BLaER1 treated with 17β-estradiol and CSF1 and Interleukin-3, amounts not matched to agents 10 nM and 100 nM (cell line): ENCODE data around the gene DMRT3.
"Not testable (repeated sequence)": the region's sequence is repeated elsewhere in the genome, so short reads cannot be mapped to it uniquely, and the experiment has no call there.

Source experiments
- H3K27ac ChIP-seq, 11 experiments: shearing (Covaris generic); formaldehyde crosslinking; 2 replicates each; pipeline ENCODE4 v1.8.1; 2022
- H3K27me3 ChIP-seq, 11 experiments: shearing (Covaris generic); formaldehyde crosslinking; 2 replicates each; pipeline ENCODE4 v1.8.1; 2022
- H3K36me3 ChIP-seq, 11 experiments: shearing (Covaris generic); formaldehyde crosslinking; 2 replicates each; pipeline ENCODE4 v1.8.1; 2022
- H3K4me1 ChIP-seq, 10 experiments: shearing (Covaris generic); formaldehyde crosslinking; 2 replicates each; pipeline ENCODE4 v1.8.1; 2022
- H3K4me2 ChIP-seq, 11 experiments: shearing (Covaris generic); formaldehyde crosslinking; 2 replicates each; pipeline ENCODE4 v1.8.1; 2022
- H3K4me3 ChIP-seq, 10 experiments: shearing (Covaris generic); formaldehyde crosslinking; 2 replicates each; pipeline ENCODE4 v1.8.1; 2022
- H3K9ac ChIP-seq, 11 experiments: shearing (Covaris generic); formaldehyde crosslinking; 2 replicates each; pipeline ENCODE4 v1.8.1; 2022
- H3K9me3 ChIP-seq, 11 experiments: shearing (Covaris generic); formaldehyde crosslinking; replicated peaks in 1 of 11; 2 replicates each; pipeline ENCODE4 v1.8.1; 2022
- H4K20me1 ChIP-seq, 11 experiments: shearing (Covaris generic); formaldehyde crosslinking; 2 replicates each; pipeline ENCODE4 v1.8.1; 2022
- Cebpa-rat ChIP-seq, 11 experiments: shearing (Covaris generic); IDR thresholded peaks; 2 replicates each; pipeline ENCODE4 v1.8.1; 2022

Gene DMRT3

DNA sequence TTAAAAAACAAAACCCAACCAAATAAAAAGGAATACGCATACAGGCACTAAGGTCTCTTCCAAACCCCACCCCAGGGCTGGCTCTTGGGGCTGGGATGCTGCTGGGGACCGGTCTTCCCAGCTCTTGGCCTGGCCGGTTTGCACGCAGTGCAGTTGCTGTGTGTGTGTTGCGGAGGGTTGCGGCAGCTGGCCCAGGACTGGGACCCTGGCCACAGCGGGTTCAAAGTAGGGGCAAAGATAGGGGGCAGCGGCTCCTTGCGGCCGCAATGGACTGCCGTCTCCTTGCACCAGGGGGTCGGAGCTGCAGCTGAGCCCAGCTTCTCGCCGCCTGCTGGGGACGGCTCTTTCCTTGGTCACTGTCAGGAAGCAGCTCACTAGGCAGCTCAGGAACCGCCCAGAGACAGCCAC lies 5.0 kb downstream of the DMRT3 start:
- Histone ChIP-seq H4K20me1 (no peaks in the 10 kb centered on the region), H3K27me3 (peaks cover 62 to 71% (median 63%) of the 10 kb centered on the region in 11 experiments), H3K4me3 (no peak overlapping the region)

GRCh38 chr9:982394-983230 lies 6.2 kb downstream of the DMRT3 start:
- Histone ChIP-seq H3K4me1 (0 out of 20 replicates have a peak, but pooled peaks cover 0 to 3% (median 0%) of the 10 kb centered on the region in 10 experiments), H3K9ac (no peak overlapping the region), H3K4me2 (no peak overlapping the region), H3K9me3 (peaks cover 3 to 19% (median 10%) of the 10 kb centered on the region in 11 experiments), H3K27me3 (peaks cover 51 to 60% (median 52%) of the 10 kb centered on the region in 11 experiments), H3K27ac (no peak overlapping the region), H4K20me1 (no peaks in the 10 kb centered on the region), H3K36me3 (no peaks in the 10 kb centered on the region), H3K4me3 (no peak overlapping the region)
- no peak for TF ChIP-seq Cebpa-rat (IDR thresholded peaks at IDR 0.05)

More for the DNA sequence above, 5.0 kb downstream of the DMRT3 start:
- no peak for TF ChIP-seq Cebpa-rat (IDR thresholded peaks at IDR 0.05)
- Histone ChIP-seq H3K27ac (no peak overlapping the region), H3K4me1 (0 out of 20 replicates have a peak, but pooled peaks cover 0 to 3% (median 0%) of the 10 kb centered on the region in 10 experiments), H3K36me3 (no peaks in the 10 kb centered on the region), H3K4me2 (no peak overlapping the region), H3K9ac (no peak overlapping the region), H3K9me3 (peaks cover 14 to 30% (median 21%) of the 10 kb centered on the region in 11 experiments)

- Histone ChIP-seq H3K9me3 (peaks cover 0 to 11% (median 3%) of the 10 kb centered on the region in 11 experiments; a peak in 11 of 22 replicates), H3K9ac (no peak overlapping the region), H3K27me3 (no peaks in the 10 kb centered on the region), H4K20me1 (no peaks in the 10 kb centered on the region), H3K36me3 (no peaks in the 10 kb centered on the region), H3K4me2 (peak overlapping the region in 9 of 11 experiments; percentile 4 to 58 (median 32); a peak in 14 of 22 replicates), H3K4me1 (peaks cover 0 to 26% (median 16%) of the 10 kb centered on the region in 10 experiments; a peak in 15 of 20 replicates), H3K27ac (no peak overlapping the region), H3K4me3 (no peak overlapping the region)
- no peak for TF ChIP-seq Cebpa-rat (IDR thresholded peaks at IDR 0.05)
These were observed 17.6 kb downstream of the DMRT3 start for GRCh38 chr9:994005-994404.

- TF ChIP-seq Cebpa-rat (IDR thresholded peaks at IDR 0.05) = no peak
- Histone ChIP-seq H3K4me1 (peaks cover 0 to 32% (median 16%) of the 10 kb centered on the region in 10 experiments; a peak in 15 of 20 replicates), H3K9ac (no peak overlapping the region), H3K4me2 (no peak overlapping the region), H3K9me3 (peaks cover 0 to 13% (median 4%) of the 10 kb centered on the region in 11 experiments; a peak in 11 of 22 replicates), H4K20me1 (no peaks in the 10 kb centered on the region), H3K27me3 (no peaks in the 10 kb centered on the region), H3K4me3 (no peak overlapping the region), H3K27ac (no peak overlapping the region), H3K36me3 (no peaks in the 10 kb centered on the region)
These were observed 18.7 kb downstream of the DMRT3 start for GRCh38 chr9:995192-995591.

DNA sequence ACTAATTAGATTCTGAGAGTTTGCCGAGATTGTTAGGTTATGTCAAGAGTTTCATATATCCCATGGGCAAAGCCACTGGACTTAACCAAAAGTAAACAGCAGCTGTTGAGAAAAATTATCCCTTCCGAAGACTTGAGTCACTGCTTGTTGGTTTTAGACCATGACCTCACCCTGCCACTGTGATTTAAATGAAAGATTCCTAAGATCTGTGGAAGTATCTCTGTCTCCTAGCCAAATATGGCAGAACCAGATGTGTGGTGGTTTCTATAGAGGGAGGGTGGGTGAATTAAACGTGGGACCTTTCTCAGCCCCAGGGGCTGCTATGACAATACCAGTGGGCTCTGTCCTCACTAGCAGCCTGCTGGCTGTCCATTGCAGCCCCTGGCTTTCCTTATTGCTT lies 19.3 kb downstream of the DMRT3 start:
- no peak for TF ChIP-seq Cebpa-rat (IDR thresholded peaks at IDR 0.05)
- Histone ChIP-seq H3K27me3 (no peaks in the 10 kb centered on the region), H3K9ac (no peak overlapping the region), H4K20me1 (no peaks in the 10 kb centered on the region), H3K27ac (no peak overlapping the region), H3K36me3 (no peaks in the 10 kb centered on the region), H3K9me3 (peaks cover 0 to 13% (median 4%) of the 10 kb centered on the region in 11 experiments; a peak in 11 of 22 replicates), H3K4me2 (no peak overlapping the region), H3K4me3 (no peak overlapping the region), H3K4me1 (peaks cover 0 to 36% (median 16%) of the 10 kb centered on the region in 10 experiments; a peak in 15 of 20 replicates)

- H3K36me3 ChIP-seq, H3K4me3 ChIP-seq, H4K20me1 ChIP-seq, H3K27me3 ChIP-seq, H3K27ac ChIP-seq, H3K9ac ChIP-seq, H3K4me2 ChIP-seq: not testable (repeated sequence)
- Histone ChIP-seq H3K9me3 (peaks cover 0 to 13% (median 4%) of the 10 kb centered on the region in 11 experiments; a peak in 11 of 22 replicates), H3K4me1 (peaks cover 0 to 24% (median 11%) of the 10 kb centered on the region in 10 experiments; a peak in 13 of 20 replicates)
These were observed 22.1 kb downstream of the DMRT3 start for GRCh38 chr9:998299-999110.

GRCh38 chr9:1001838-1002237 lies 25.4 kb downstream of the DMRT3 start:
- Histone ChIP-seq H3K27ac (no peak overlapping the region), H3K4me1 (peaks cover 0 to 10% (median 0%) of the 10 kb centered on the region in 10 experiments; a peak in 5 of 20 replicates), H3K9me3 (peaks cover 0 to 13% (median 4%) of the 10 kb centered on the region in 11 experiments; a peak in 11 of 22 replicates), H3K4me2 (no peak overlapping the region), H3K9ac (no peak overlapping the region), H3K27me3 (no peaks in the 10 kb centered on the region), H4K20me1 (no peaks in the 10 kb centered on the region), H3K36me3 (no peaks in the 10 kb centered on the region), H3K4me3 (no peak overlapping the region)
- no peak for TF ChIP-seq Cebpa-rat (IDR thresholded peaks at IDR 0.05)

DNA sequence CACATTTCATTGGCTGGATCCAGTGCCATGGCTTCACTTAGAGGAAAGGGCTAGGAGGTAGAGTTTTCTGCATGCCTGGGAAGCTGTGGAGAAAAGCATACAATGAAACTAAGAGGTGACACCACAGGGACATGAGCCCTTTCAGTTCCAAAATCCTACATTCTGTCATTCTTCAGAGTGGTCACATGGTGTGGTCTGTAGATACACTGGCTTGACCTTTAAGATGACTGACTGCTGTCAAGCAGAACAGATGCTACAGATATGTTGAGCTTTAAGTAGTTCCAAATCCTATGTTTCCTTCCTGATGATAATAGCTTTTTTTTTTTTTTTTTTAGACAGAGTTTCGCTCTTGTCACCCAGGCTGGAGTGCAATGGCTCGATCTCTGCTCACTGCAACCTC lies 26.2 kb downstream of the DMRT3 start:
- H3K9ac ChIP-seq = no peak overlapping the region

More for the DNA sequence above, 26.2 kb downstream of the DMRT3 start:
- Histone ChIP-seq H3K4me3 (no peak overlapping the region), H3K4me1 (peaks cover 0 to 12% (median 0%) of the 10 kb centered on the region in 10 experiments; a peak in 6 of 20 replicates), H3K4me2 (no peak overlapping the region), H3K9me3 (peaks cover 0 to 12% (median 4%) of the 10 kb centered on the region in 11 experiments; a peak in 11 of 22 replicates), H4K20me1 (no peaks in the 10 kb centered on the region), H3K27ac (no peak overlapping the region), H3K36me3 (no peaks in the 10 kb centered on the region), H3K27me3 (no peaks in the 10 kb centered on the region)
- TF ChIP-seq Cebpa-rat (IDR thresholded peaks at IDR 0.05) = no peak
